PC-3 (cell line): ENCODE data around the gene CD248. TPM values are rescaled to one million over a fixed set of nuclear protein-coding genes. Genes with fewer than 3 reads are reported as not detected.
A peak's percentile ranks its signal among the peaks of the same experiment; 100 is the strongest.

Experiments
- ATAC-seq: fragments of 200-7000 bp; cut with Tn5 transposase; 2 replicates; pipeline ENCODE4 v1.9.1; 2020; ENCODE audit warnings: mild to moderate bottlenecking, moderate library complexity
- BruUV-seq: library from RNA; stranded (reverse); fragments of 400-500 nt; replicated peaks from 2 replicates; lab custom pipeline; 2021; lab: Mats Ljungman, UMichigan
- CTCF ChIA-PET: fragments of 300-600 bp; sonication (Branson Sonifier 250); formaldehyde crosslinking; loops from one replicate; lab custom pipeline; 2022; ENCODE audit warnings: antibody characterized with exemption; lab: Charles Lee
- POLR2A ChIA-PET: fragments of 300-600 bp; sonication (Branson Sonifier 250); formaldehyde crosslinking; loops from one replicate; lab custom pipeline; 2022; ENCODE audit warnings: antibody characterized with exemption; ENCODE audit not compliant: unreplicated experiment; lab: Charles Lee
- DNase-seq: peaks from one replicate; pipeline ENCODE4 v3.0.0-alpha.2; 2015
- H2AFZ ChIP-seq: fragments of 300-600 bp; sonication (generic); 2 replicates; pipeline ENCODE4 v1.6.0; 2016; ENCODE audit warnings: antibody characterized with exemption, low read length
- H3F3A ChIP-seq: fragments of 300-600 bp; sonication (generic); one replicate; pipeline ENCODE4 v1.6.0; 2017; ENCODE audit warnings: antibody characterized with exemption, low read length, control low read depth, mild to moderate bottlenecking; ENCODE audit not compliant: unreplicated experiment
- H3K27ac ChIP-seq: fragments of 300-600 bp; sonication (generic); 2 replicates; pipeline ENCODE4 v1.5.1; 2016; ENCODE audit warnings: mild to moderate bottlenecking, low read length
- H3K27me3 ChIP-seq: fragments of 300-600 bp; sonication (generic); 2 replicates; pipeline ENCODE4 v1.6.1; 2016; ENCODE audit warnings: low read length, mixed read lengths
- H3K36me3 ChIP-seq: fragments of 300-600 bp; sonication (generic); 2 replicates; pipeline ENCODE4 v1.6.1; 2016; ENCODE audit warnings: low read depth, mixed run types, low read length, mixed read lengths
- H3K4me1 ChIP-seq: fragments of 300-600 bp; sonication (generic); 2 replicates; pipeline ENCODE4 v1.5.1; 2016; ENCODE audit warnings: low read length; ENCODE audit not compliant: insufficient read depth
- H3K4me2 ChIP-seq: fragments of 300-600 bp; sonication (generic); 2 replicates; pipeline ENCODE4 v1.6.0; 2016; ENCODE audit warnings: low read length
- H3K4me3 ChIP-seq: fragments of 300-600 bp; sonication (generic); 2 replicates; pipeline ENCODE4 v1.5.1; 2016; ENCODE audit warnings: mild to moderate bottlenecking, low read length, mixed read lengths
- H3K79me2 ChIP-seq: fragments of 300-600 bp; sonication (generic); 2 replicates; pipeline ENCODE4 v1.6.1; 2017; ENCODE audit warnings: low read length, mixed read lengths
- H3K9ac ChIP-seq: fragments of 300-600 bp; sonication (generic); 2 replicates; pipeline ENCODE4 v1.6.0; 2016; ENCODE audit warnings: mild to moderate bottlenecking, low read length
- H3K9me2 ChIP-seq: fragments of 300-600 bp; sonication (generic); replicated peaks from 2 replicates; pipeline ENCODE4 v1.6.1; 2016; ENCODE audit warnings: mixed run types, low read length, mixed read lengths
- H3K9me3 ChIP-seq: fragments of 300-600 bp; sonication (generic); 2 replicates; pipeline ENCODE4 v1.6.1; 2016; ENCODE audit warnings: low read length, mixed read lengths
- H4K20me1 ChIP-seq: fragments of 300-600 bp; sonication (generic); 2 replicates; pipeline ENCODE4 v1.6.1; 2016; ENCODE audit warnings: low read length, mixed read lengths
- CTCF ChIP-seq: fragments of 300-600 bp; sonication (generic); conservative IDR thresholded peaks from 2 replicates; pipeline ENCODE4 v1.5.1; 2017; ENCODE audit warnings: antibody characterized with exemption, low read depth, mild to moderate bottlenecking, low read length
- EZH2 ChIP-seq: fragments of 300-600 bp; sonication (generic); IDR thresholded peaks from one replicate; pipeline ENCODE4 v1.6.1; 2017; ENCODE audit warnings: antibody characterized with exemption, mild to moderate bottlenecking, low read length; ENCODE audit not compliant: unreplicated experiment
- EZH2phosphoT487 ChIP-seq: fragments of 300-600 bp; sonication (generic); IDR thresholded peaks from 2 replicates; pipeline ENCODE4 v1.6.1; 2018; ENCODE audit warnings: mild to moderate bottlenecking, antibody characterized with exemption, low read length, borderline replicate concordance
- intact Hi-C: fragments of 100-400 bp; cut with micrococcal nuclease; formaldehyde crosslinking; loops from 2 replicates; pipeline ENCODE4 v1.9.0; 2023
- total RNA-seq: library from RNA; depleted of rRNA; stranded (reverse); fragments of >200 nt; gene quantifications from 2 replicates; pipeline ENCODE4 v1.2.3, GENCODE V29; 2014

CD248 gene
- total RNA-seq, 1 experiment from 2014 or later, result not detected

- Histone ChIP-seq H3K27me3 (no peaks in the 10 kb centered on the region), H2AFZ (no peak overlapping the region), H3K4me1 (peaks cover 35% of the 10 kb centered on the region), H3K79me2 (peaks cover 17% of the 10 kb centered on the region), H3K9ac (no peak overlapping the region), H3K27ac (no peak overlapping the region), H3F3A (peaks cover 7% of the 10 kb centered on the region), H4K20me1 (no peaks in the 10 kb centered on the region), H3K9me3 (no peaks in the 10 kb centered on the region), H3K36me3 (peaks cover 18% of the 10 kb centered on the region; the same call in 1 of the 2 replicates), H3K4me3 (no peak overlapping the region), H3K4me2 (no peak overlapping the region), H3K9me2 (no peaks in the 10 kb centered on the region)
- TF ChIP-seq EZH2 (no peak), EZH2phosphoT487 (no peak), CTCF (no peak)
- BruUV-seq, result no TSS peak
- intact Hi-C loops, result no loop called here
- no peak for ATAC-seq
- POLR2A ChIA-PET, result no interaction called here
- CTCF ChIA-PET, result no interaction called here
- no peak for DNase-seq
Measured at GRCh38 chr11:66333220-66333877, 16.5 kb upstream of the CD248 start.

DNA sequence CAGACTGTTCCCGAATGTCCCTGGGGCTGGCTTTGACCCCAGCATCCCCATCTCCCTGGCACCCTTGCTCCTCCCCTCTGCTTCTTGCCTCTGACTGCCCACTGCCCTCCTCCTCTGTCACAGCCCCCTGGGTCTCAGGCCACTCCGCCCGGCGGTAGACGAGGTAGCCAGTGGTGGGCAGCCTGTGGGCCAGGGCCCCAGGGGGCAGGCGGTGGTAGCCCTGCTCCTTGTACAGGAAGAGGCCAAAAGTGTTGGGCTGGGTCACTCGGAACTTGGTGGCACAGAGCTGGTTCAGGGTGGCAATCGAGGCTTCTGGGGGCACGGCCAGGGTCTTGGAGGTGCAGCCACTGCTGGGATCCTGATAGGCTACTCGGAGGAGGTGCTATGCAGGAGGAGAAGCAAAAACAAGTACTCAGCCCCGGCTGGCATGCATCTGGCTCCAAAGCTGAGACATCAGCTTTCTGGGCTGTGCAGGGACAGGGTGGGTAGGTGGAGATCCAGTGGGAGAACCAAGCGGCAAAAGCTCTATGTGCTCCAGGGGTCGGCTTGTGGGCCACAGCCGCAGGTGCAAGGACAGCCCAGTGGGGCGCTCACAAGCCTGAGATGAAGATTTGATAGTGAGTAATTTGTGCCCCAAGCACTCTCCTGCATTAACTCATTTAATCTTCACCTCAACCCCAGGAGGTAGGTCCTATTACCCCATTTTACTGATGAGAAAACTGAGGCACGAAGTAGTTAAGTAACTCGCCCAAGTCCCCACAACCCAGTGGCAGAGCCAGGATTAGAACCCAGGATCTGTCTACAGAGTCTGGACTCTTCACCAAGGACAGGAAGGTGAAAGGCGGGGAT lies 15.8 kb upstream of the CD248 start:
- H3K9me2 ChIP-seq, result no peaks in the 10 kb centered on the region
- no peaks in the 10 kb centered on the region for H3K27me3 ChIP-seq
- peaks cover 17% of the 10 kb centered on the region for H3K79me2 ChIP-seq
- no peak overlapping the region for H2AFZ ChIP-seq
- POLR2A ChIA-PET, result interaction anchor here (0.6 kb wide), 1 partner anchor 196 kb away, joined by 4 read pairs; no protein-coding TSS in a partner anchor
- no peaks in the 10 kb centered on the region for H3K9me3 ChIP-seq
- H3K4me2 ChIP-seq, result no peak overlapping the region
- no peaks in the 10 kb centered on the region for H4K20me1 ChIP-seq
- CTCF ChIA-PET, result interaction anchor here (0.5 kb wide), 1 partner anchor 20 kb away, joined by 3 read pairs; no protein-coding TSS in a partner anchor
- TSS peak; percentile 2 for BruUV-seq
- ATAC-seq (no peak), DNase-seq (no peak)
- H3K4me3 ChIP-seq, result no peak overlapping the region
- no peak overlapping the region for H3K27ac ChIP-seq
- peaks cover 7% of the 10 kb centered on the region for H3F3A ChIP-seq
- intact Hi-C loops, result no loop called here
- peaks cover 40% of the 10 kb centered on the region for H3K4me1 ChIP-seq
- TF ChIP-seq CTCF (no peak), EZH2phosphoT487 (no peak), EZH2 (no peak)
- no peak overlapping the region for H3K9ac ChIP-seq
- peaks cover 18% of the 10 kb centered on the region; the same call in 1 of the 2 replicates for H3K36me3 ChIP-seq
